ENCODE measurements around the gene LRRC74A. TPM values are rescaled to one million over a fixed set of nuclear protein-coding genes. Genes with fewer than 3 reads are reported as not detected.

Gene LRRC74A
- total RNA-seq, 2 experiments from 2014 or later: not detected

DNA sequence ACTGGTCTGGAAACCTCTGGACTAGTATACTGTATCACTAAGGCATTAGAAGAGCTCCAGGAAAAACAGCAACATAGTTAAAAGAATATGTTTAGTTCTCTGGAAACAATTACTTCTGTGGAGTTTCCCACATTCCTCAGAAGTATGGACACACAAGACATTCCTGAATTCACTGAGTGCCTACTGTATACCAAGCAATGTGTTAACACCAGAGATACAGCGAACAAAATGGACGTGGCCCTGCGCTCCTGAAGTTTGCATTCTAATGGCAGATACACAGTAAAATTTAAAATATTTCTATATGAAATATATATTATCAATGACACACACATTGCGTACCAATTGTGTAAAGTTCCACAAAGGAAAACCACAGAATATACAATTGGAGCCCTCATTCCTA, 14.6 kb upstream of the LRRC74A start:
- Mint-ChIP-seq H3K4me1 (ENCODE audit: low read depth) (peaks cover 19% of the 10 kb centered on the region), H3K27ac (no peak overlapping the region), H3K9me3 (no peaks in the 10 kb centered on the region), H3K4me3 (peak overlapping the region; percentile 92), H3K27me3 (no peaks in the 10 kb centered on the region), H3K36me3 (peaks cover 15% of the 10 kb centered on the region)
- DNase-seq: no peak
- CTCF ChIA-PET: interaction anchor here (0.7 to 4.7 kb wide), 8 partner anchors 10 to 257 kb away, joined by 4 to 70 read pairs (median 5); partner anchors contain the start of gene VASH1
- intact Hi-C loops (cut with micrococcal nuclease): loop anchor here (1.0 to 5.0 kb wide), 4 partner anchors 43 to 646 kb away; partner anchors contain the start of genes AHSA1 and VIPAS39
- POLR2A ChIA-PET: interaction anchor here (0.5 to 1.1 kb wide), 4 partner anchors 43 to 607 kb away, joined by 3 to 4 read pairs (median 3); no protein-coding TSS in a partner anchor

- intact Hi-C loops (cut with micrococcal nuclease): loop anchor here (1.0 to 5.0 kb wide), 4 partner anchors 32 to 645 kb away; partner anchors contain the start of genes AHSA1 and VIPAS39
- Mint-ChIP-seq H3K27ac (peak overlapping the region; percentile 80), H3K27me3 (no peaks in the 10 kb centered on the region), H3K4me1 (ENCODE audit: low read depth) (peaks cover 19% of the 10 kb centered on the region), H3K9me3 (no peaks in the 10 kb centered on the region), H3K36me3 (peaks cover 13% of the 10 kb centered on the region), H3K4me3 (peak overlapping the region; percentile 92)
- CTCF ChIA-PET: interaction anchor here (0.6 to 4.7 kb wide), 9 partner anchors 10 to 504 kb away, joined by 3 to 70 read pairs (median 4); partner anchors contain the start of gene VASH1
- DNase-seq: no peak
- POLR2A ChIA-PET: interaction anchor here (0.8 kb wide), 1 partner anchor 102 kb away, joined by 4 read pairs; no protein-coding TSS in a partner anchor
These were observed 14.2 kb upstream of the LRRC74A start for GRCh38 chr14:76812093-76812421.

- CTCF ChIA-PET: interaction anchor here (0.6 to 4.7 kb wide), 8 partner anchors 27 to 504 kb away, joined by 3 to 70 read pairs (median 4); partner anchors contain the start of gene VASH1
- DNase-seq: peak; percentile 98
- peak within 1 kb of the TSS; percentile 92 for H3K4me3 Mint-ChIP-seq
- no peaks in the 10 kb centered on the region for H3K9me3 Mint-ChIP-seq
- peak within 1 kb of the TSS; percentile 80 for H3K27ac Mint-ChIP-seq
- peaks cover 19% of the 10 kb centered on the region for H3K4me1 Mint-ChIP-seq (ENCODE audit: low read depth)
- H3K27me3 Mint-ChIP-seq: no peaks in the 10 kb centered on the region
- intact Hi-C loops (cut with micrococcal nuclease): loop anchor here (1.0 to 5.0 kb wide), 4 partner anchors 32 to 645 kb away; partner anchors contain the start of genes AHSA1 and VIPAS39
- POLR2A ChIA-PET: interaction anchor here (0.8 kb wide), 1 partner anchor 103 kb away, joined by 4 read pairs; no protein-coding TSS in a partner anchor
- H3K36me3 Mint-ChIP-seq: peaks cover 10% of the 10 kb centered on the region
These were observed 13.5 kb upstream of the LRRC74A start, which contains the start of gene ANGEL1 for GRCh38 chr14:76812422-76813383. ANGEL1 (minus strand) TSS chr14:76812882; CDS start chr14:76812827, 55 bp downstream.

- H3K36me3 Mint-ChIP-seq: peaks cover 1% of the 10 kb centered on the region
- DNase-seq: no peak
- CTCF ChIA-PET: interaction anchor here (1.1 kb wide), 1 partner anchor 58 kb away, joined by 3 read pairs; no protein-coding TSS in a partner anchor
- no peaks in the 10 kb centered on the region for H3K27me3 Mint-ChIP-seq
- no peak overlapping the region for H3K27ac Mint-ChIP-seq
- intact Hi-C loops (cut with micrococcal nuclease): loop anchor here (5.0 kb wide), 2 partner anchors 92 to 642 kb away; partner anchors contain the start of genes AHSA1 and VIPAS39
- no peaks in the 10 kb centered on the region for H3K9me3 Mint-ChIP-seq
- peaks cover 19% of the 10 kb centered on the region for H3K4me1 Mint-ChIP-seq (ENCODE audit: low read depth)
- POLR2A ChIA-PET: no interaction called here
- H3K4me3 Mint-ChIP-seq: no peak overlapping the region
These were observed 11.2 kb upstream of the LRRC74A start for GRCh38 chr14:76814726-76815645.

DNA sequence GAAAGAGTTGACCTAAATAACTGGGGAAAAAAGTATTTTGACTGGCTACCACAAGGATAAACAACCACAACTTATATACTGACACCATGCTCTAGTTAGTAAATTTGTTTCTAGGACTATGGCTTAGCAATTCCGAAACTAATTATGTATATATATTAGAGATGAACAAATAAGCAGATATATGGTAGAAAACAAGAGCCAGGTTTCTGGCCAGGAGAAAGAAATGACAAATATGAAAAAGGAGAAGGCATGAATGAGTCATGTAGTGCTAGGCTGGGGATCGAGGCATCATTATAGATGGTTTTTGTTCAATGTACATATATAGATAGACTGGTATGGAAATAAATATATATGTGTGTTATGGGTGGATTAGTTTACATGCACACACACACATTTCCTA, 5.5 kb upstream of the LRRC74A start:
- Mint-ChIP-seq H3K27ac (no peak overlapping the region), H3K36me3 (no peaks in the 10 kb centered on the region), H3K27me3 (peaks cover 7% of the 10 kb centered on the region), H3K4me1 (ENCODE audit: low read depth) (no peaks in the 10 kb centered on the region), H3K9me3 (no peaks in the 10 kb centered on the region), H3K4me3 (no peak overlapping the region)
- intact Hi-C loops (cut with micrococcal nuclease): no loop called here
- no peak for DNase-seq
- ChIA-PET POLR2A (no interaction called here), CTCF (no interaction called here)

GRCh38 chr14:76827696-76828296, 1.6 kb downstream of the LRRC74A start:
- Mint-ChIP-seq H3K36me3 (no peaks in the 10 kb centered on the region), H3K27me3 (peaks cover 3% of the 10 kb centered on the region), H3K4me3 (no peak overlapping the region), H3K9me3 (no peaks in the 10 kb centered on the region), H3K4me1 (ENCODE audit: low read depth) (no peaks in the 10 kb centered on the region), H3K27ac (no peak overlapping the region)
- POLR2A ChIA-PET: no interaction called here
- no peak for DNase-seq
- CTCF ChIA-PET: no interaction called here
- intact Hi-C loops (cut with micrococcal nuclease): no loop called here

GRCh38 chr14:76828339-76829012, 2.3 kb downstream of the LRRC74A start:
- CTCF ChIA-PET: interaction anchor here (0.6 to 0.8 kb wide), 2 partner anchors 84 to 119 kb away, joined by 3 read pairs; no protein-coding TSS in a partner anchor
- no peak overlapping the region for H3K4me3 Mint-ChIP-seq

DNA sequence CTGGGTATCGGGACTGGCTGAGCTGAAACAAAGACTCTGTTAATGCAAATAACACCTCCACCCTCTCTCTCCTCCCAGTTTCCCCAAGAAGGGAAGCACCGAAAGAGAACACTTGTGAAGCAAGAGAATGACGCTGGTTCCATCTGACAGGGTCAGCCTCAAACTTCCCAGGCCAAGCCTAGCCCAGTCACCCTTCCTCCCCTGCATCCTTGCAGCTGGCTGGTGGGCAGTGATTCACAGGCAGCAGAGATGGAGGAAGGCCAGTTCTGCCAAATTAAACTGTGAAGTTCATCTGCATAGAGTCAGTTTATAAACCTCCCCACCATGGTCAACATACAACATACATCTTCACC, 2.8 kb downstream of the LRRC74A start:
- no peaks in the 10 kb centered on the region for H3K4me1 Mint-ChIP-seq (ENCODE audit: low read depth)
- H3K27me3 Mint-ChIP-seq: peaks cover 1% of the 10 kb centered on the region
- no peaks in the 10 kb centered on the region for H3K9me3 Mint-ChIP-seq
- no peaks in the 10 kb centered on the region for H3K36me3 Mint-ChIP-seq
- ChIA-PET POLR2A (no interaction called here), CTCF (interaction anchor here (0.6 to 0.8 kb wide), 2 partner anchors 85 to 119 kb away, joined by 3 read pairs; no protein-coding TSS in a partner anchor)
- H3K4me3 Mint-ChIP-seq: no peak overlapping the region
- intact Hi-C loops (cut with micrococcal nuclease): no loop called here
- no peak overlapping the region for H3K27ac Mint-ChIP-seq
- no peak for DNase-seq

More at GRCh38 chr14:76828339-76829012, 2.3 kb downstream of the LRRC74A start:
- DNase-seq: no peak
- H3K4me1 Mint-ChIP-seq (ENCODE audit: low read depth): no peaks in the 10 kb centered on the region
- H3K36me3 Mint-ChIP-seq: no peaks in the 10 kb centered on the region
- intact Hi-C loops (cut with micrococcal nuclease): no loop called here
- H3K9me3 Mint-ChIP-seq: no peaks in the 10 kb centered on the region
- H3K27me3 Mint-ChIP-seq: no peaks in the 10 kb centered on the region
- H3K27ac Mint-ChIP-seq: no peak overlapping the region
- POLR2A ChIA-PET: no interaction called here

DNA sequence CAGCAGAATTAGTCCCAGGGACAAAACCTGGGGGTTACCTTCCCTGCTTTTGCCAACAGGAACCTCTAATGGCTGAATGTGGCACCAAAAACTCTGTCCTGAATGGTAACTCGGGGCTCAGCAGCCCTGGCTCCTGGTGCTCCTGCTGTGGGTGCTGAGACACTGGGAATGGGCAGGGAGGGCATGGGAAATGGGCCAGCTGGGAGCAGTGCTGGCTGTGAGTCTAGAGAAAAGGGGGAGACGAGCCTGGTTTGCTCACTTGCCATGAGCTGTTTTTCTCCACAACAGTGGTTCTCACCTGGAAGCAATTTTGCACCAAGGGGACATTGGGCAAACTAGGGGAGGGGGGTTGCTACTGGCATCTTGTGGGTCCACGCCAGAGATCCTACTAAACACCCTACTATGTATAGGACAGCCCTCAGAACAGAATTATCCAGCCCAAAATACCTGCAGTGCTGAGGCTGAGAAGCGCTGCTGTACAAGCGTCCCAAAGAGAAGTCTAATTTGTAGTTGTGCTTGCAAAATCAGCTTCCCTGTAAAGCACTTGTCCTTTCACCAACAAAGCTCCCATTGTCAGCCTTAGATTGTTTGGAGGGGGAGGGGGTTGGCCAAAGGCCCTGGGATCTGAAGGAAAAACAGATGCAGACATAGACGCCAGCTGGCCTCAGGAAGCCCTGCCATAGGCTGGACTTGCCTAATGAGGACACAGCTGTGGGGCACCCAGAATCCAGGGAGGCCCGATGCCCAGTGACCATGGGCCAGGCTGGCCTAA, 3.6 kb downstream of the LRRC74A start:
- H3K4me3 Mint-ChIP-seq: no peak overlapping the region
- ChIA-PET CTCF (no interaction called here), POLR2A (no interaction called here)
- intact Hi-C loops (cut with micrococcal nuclease): no loop called here
- no peaks in the 10 kb centered on the region for H3K4me1 Mint-ChIP-seq (ENCODE audit: low read depth)
- no peak overlapping the region for H3K27ac Mint-ChIP-seq
- H3K9me3 Mint-ChIP-seq: no peaks in the 10 kb centered on the region
- DNase-seq: no peak
- peaks cover 2% of the 10 kb centered on the region for H3K27me3 Mint-ChIP-seq
- H3K36me3 Mint-ChIP-seq: no peaks in the 10 kb centered on the region

GRCh38 chr14:76830556-76830955, 4.3 kb downstream of the LRRC74A start:
- H3K4me1 Mint-ChIP-seq (ENCODE audit: low read depth): no peaks in the 10 kb centered on the region
- intact Hi-C loops (cut with micrococcal nuclease): no loop called here
- POLR2A ChIA-PET: no interaction called here
- CTCF ChIA-PET: no interaction called here
- no peak for DNase-seq
- no peak overlapping the region for H3K27ac Mint-ChIP-seq
- H3K27me3 Mint-ChIP-seq: peaks cover 4% of the 10 kb centered on the region
- no peaks in the 10 kb centered on the region for H3K9me3 Mint-ChIP-seq
- H3K4me3 Mint-ChIP-seq: no peak overlapping the region
- H3K36me3 Mint-ChIP-seq: no peaks in the 10 kb centered on the region
